CD4-positive, CD25-positive, alpha-beta regulatory T cell (primary cell): Measurements from ENCODE around the gene MIER2. TPM values are rescaled to one million over a fixed set of nuclear protein-coding genes. Genes with fewer than 3 reads are reported as not detected.
"Not testable (repeated sequence)": the region's sequence is repeated elsewhere in the genome, so short reads cannot be mapped to it uniquely, and the experiment has no call there.

Experiments
- ATAC-seq, 2 donors: fragments of 150-1000 bp; cut with Tn5 transposase; one replicate each; pipeline ENCODE4 v1.10.0; 2021; ENCODE audit warnings: low read depth in 2 of 2, moderate number of reproducible peaks in 2 of 2, moderate library complexity in 1 of 2
- DNase-seq, 3 donors: peaks; one replicate each; pipeline versions ENCODE4 v3.0.0 to v3.0.0-alpha.2; 2012 to 2022; ENCODE audit warnings: mixed read lengths in 1 of 3
- H3K27ac ChIP-seq: one replicate; pipeline ENCODE4 v1.7.0; 2013; ENCODE audit warnings: mild to moderate bottlenecking, low read length; ENCODE audit not compliant: insufficient read depth, poor library complexity, severe bottlenecking
- H3K27me3 ChIP-seq: one replicate; pipeline ENCODE4 v1.7.0; 2013; ENCODE audit warnings: low read length; ENCODE audit not compliant: control insufficient read depth, insufficient read depth
- H3K36me3 ChIP-seq: one replicate; pipeline ENCODE4 v1.7.0; 2013; ENCODE audit warnings: mild to moderate bottlenecking, low read length, moderate library complexity; ENCODE audit not compliant: control insufficient read depth, insufficient read depth
- H3K4me1 ChIP-seq: 2 replicates; pipeline ENCODE4 v1.7.0; 2013; ENCODE audit warnings: mild to moderate bottlenecking, low read length; ENCODE audit not compliant: insufficient read depth, control insufficient read depth, poor library complexity, severe bottlenecking
- H3K4me3 ChIP-seq: one replicate; pipeline ENCODE4 v1.7.0; 2013; ENCODE audit warnings: low read depth, mild to moderate bottlenecking, low read length, moderate library complexity
- H3K9me3 ChIP-seq, 2 experiments: 1 replicate in 1 of 2; 2 replicates in 1 of 2; pipeline ENCODE4 v1.7.0; 2013; ENCODE audit warnings: low read length in 2 of 2, mild to moderate bottlenecking in 1 of 2, moderate library complexity in 1 of 2; ENCODE audit not compliant: control insufficient read depth in 2 of 2
- H3K27ac Mint-ChIP-seq, 3 donors: one replicate each; pipeline ENCODE4 v1.8.0; 2020 to 2022; ENCODE audit warnings: mild to moderate bottlenecking in 3 of 3, mixed read lengths in 3 of 3, moderate library complexity in 2 of 3
- H3K27me3 Mint-ChIP-seq: one replicate; pipeline ENCODE4 v1.8.0; 2022; ENCODE audit warnings: mild to moderate bottlenecking, mixed read lengths
- H3K36me3 Mint-ChIP-seq: one replicate; pipeline ENCODE4 v1.8.0; 2020; ENCODE audit warnings: mixed read lengths
- H3K4me1 Mint-ChIP-seq, 4 donors: one replicate each; pipeline ENCODE4 v1.8.0; 2020 to 2022; ENCODE audit warnings: mixed read lengths in 4 of 4, mild to moderate bottlenecking in 1 of 4
- H3K4me3 Mint-ChIP-seq, 4 donors: one replicate each; pipeline ENCODE4 v1.8.0; 2020 to 2022; ENCODE audit warnings: mild to moderate bottlenecking in 4 of 4, mixed read lengths in 4 of 4, moderate library complexity in 3 of 4
- H3K9me3 Mint-ChIP-seq, 7 donors: one replicate each; pipeline ENCODE4 v1.8.0; 2020 to 2022; ENCODE audit warnings: mixed read lengths in 7 of 7, mild to moderate bottlenecking in 3 of 7, moderate library complexity in 2 of 7
- polyA plus RNA-seq, 4 donors: library from polyadenylated mRNA; unstranded; fragments of 300-500 nt; fragmentation: Illumina TruSeq; gene quantifications; one replicate each; pipeline ENCODE4 v1.2.3, GENCODE V29; 2021
- total RNA-seq: library from RNA; stranded (reverse); gene quantifications from one replicate; pipeline ENCODE4 v1.2.3, GENCODE V29; 2022

MIER2 gene, protein sequence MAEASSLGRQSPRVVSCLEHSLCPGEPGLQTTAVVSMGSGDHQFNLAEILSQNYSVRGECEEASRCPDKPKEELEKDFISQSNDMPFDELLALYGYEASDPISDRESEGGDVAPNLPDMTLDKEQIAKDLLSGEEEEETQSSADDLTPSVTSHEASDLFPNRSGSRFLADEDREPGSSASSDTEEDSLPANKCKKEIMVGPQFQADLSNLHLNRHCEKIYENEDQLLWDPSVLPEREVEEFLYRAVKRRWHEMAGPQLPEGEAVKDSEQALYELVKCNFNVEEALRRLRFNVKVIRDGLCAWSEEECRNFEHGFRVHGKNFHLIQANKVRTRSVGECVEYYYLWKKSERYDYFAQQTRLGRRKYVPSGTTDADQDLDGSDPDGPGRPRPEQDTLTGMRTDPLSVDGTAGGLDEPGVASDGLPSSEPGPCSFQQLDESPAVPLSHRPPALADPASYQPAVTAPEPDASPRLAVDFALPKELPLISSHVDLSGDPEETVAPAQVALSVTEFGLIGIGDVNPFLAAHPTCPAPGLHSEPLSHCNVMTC
- total RNA-seq (15.8 TPM), polyA plus RNA-seq (1 to 10 TPM; 2.0 to 4.3 (median 2.9) TPM)

DNA sequence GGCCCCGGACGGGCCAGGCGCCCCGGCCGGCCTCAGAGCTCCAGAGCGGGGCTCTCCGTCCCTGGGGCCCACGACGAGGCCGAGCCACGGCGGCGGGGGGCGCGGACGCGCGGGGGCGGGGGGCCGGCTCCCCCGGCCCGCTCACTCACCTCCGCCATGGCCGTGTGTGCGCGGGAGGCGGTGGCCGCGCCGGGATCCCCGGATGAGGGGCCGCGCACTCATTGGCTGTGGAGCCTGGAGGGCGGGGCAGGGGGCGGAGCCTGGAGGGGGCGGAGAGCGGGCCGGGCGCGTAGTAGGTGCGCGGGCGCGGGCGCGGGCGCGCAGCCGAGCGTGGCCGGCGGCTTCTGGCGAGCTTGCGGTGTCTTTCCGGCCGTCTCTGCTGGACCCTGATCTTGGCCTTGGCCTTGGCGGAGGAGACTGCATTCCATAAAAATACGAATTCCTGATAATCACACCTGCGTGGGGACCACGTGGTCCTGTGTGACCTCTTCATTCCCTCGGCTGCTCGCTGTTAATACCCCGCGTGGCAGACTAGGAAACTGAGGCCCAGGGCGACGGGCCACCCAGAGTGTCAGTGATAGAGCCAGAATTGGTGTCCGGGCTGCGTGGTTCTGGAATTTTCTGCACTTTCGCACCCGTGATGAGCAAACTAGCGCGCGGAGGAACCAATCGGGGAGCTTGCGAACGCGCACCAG lies at the start of gene MIER2:
TSS of gene MIER2 (minus strand) at position 172 of the 695 bp plus-strand sequence. CDS start at position 158, 14 bp downstream.
- ATAC-seq (peak; percentile 94 to 96), DNase-seq (peak; percentile 79 to 85 (median 81))
- H3K36me3 Mint-ChIP-seq, result peaks cover 9% of the 10 kb centered on the region
- H3K9me3 ChIP-seq, result no peaks in the 10 kb centered on the region
- H3K27ac ChIP-seq, result peak within 1 kb of the TSS; percentile 25
- H3K9me3 Mint-ChIP-seq, result no peaks in the 10 kb centered on the region
- H3K4me3 Mint-ChIP-seq, result peak within 1 kb of the TSS; percentile 88 to 96 (median 90)
- H3K27me3 Mint-ChIP-seq, result peaks cover 16% of the 10 kb centered on the region
- peak within 1 kb of the TSS; percentile 83 to 92 (median 85) for H3K27ac Mint-ChIP-seq
- no peaks in the 10 kb centered on the region for H3K36me3 ChIP-seq
- H3K4me1 Mint-ChIP-seq, result peaks cover 15 to 50% (median 31%) of the 10 kb centered on the region in 4 donors
- H3K4me1 ChIP-seq, result peaks cover 35% of the 10 kb centered on the region
- H3K27me3 ChIP-seq, result no peaks in the 10 kb centered on the region
- peak within 1 kb of the TSS; percentile 80 for H3K4me3 ChIP-seq

DNA sequence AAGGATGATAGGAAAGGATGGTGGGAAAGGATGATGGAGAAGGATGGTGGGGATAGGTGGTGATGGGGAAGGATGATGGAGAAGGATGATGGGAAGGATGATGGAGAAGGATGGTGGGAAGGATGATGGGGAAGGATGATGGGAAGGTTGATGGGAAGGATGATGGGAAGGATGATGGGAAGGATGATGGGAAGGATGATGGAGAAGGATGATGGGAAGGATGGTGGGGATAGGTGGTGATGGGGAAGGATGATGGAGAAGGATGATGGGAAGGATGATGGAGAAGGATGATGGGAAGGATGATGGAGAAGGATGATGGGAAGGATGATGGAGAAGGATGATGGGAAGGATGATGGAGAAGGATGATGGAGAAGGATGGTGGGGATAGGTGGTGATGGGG lies 49.0 kb upstream of the MIER2 start:
- H3K4me1 Mint-ChIP-seq, H3K27me3 ChIP-seq, H3K4me1 ChIP-seq, ATAC-seq, H3K27me3 Mint-ChIP-seq, H3K27ac ChIP-seq, H3K36me3 ChIP-seq, H3K4me3 Mint-ChIP-seq, H3K9me3 Mint-ChIP-seq, H3K9me3 ChIP-seq, H3K36me3 Mint-ChIP-seq, DNase-seq, H3K4me3 ChIP-seq: not testable (repeated sequence)
- peak overlapping the region in 1 of 3 donors; percentile 56 for H3K27ac Mint-ChIP-seq

DNA sequence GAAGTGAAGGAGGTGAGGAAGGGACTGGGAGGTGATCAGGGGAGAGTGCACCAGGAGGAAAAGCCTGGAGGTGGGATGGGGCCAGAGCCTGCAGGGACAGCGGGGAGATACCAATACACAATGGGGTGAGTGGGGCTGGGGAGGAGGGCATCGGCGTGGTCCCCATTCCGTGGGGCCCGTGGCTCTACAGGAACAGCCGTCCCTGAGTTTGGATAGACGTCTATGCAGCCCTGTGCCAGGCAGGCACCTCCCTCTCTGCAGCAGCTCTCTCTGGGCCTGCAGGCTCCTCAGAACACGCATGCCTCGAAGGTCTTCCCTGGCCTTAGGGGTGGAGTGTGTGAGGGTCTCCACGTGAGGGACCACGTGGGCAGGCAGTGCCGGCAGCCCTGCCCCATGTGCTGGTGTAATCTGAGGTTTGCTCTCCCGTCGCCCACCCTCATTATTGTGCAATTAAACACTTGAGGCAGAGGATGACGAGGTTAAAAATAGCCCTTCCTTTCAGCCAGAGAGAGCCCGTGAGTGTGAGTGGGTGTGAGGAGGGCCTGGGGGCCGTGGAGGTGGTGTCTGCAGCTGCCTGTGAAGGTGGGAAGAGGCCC lies 47.9 kb upstream of the MIER2 start:
- H3K4me1 Mint-ChIP-seq, result no peaks in the 10 kb centered on the region

DNA sequence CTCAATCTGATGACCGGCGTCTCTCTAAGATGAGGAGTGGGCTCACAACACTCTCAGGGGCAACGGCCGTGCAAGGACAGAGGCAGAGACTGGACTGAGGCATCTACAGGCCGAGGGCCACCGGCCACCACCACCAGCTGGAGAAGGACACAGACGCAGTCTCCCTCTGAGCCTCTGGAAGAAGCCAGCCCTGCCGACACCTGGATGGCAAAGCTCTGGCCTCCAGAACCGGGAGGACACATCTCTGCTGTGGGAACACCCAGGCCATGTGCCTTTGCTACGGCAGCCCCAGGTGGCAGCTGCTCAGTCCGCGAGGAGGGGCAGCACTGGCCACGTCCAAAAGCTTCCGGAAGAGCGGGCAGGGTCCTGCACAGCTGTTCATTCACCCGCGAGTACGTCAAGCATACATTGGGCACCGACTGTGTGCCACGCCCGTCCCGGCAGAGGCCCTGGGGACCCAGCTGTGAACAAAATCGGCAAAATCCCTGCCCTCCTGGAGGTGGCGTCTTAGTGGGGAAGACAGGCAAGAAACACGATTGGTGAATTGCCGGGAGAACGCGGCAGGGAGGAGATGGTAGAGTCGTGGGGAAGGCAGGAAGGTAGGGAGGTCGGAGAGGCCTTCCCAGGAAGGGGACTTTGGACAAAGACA lies 47.3 kb upstream of the MIER2 start:
- Mint-ChIP-seq H3K4me1 (no peaks in the 10 kb centered on the region), H3K9me3 (peaks cover 0 to 8% (median 3%) of the 10 kb centered on the region in 7 donors), H3K27me3 (peaks cover 8% of the 10 kb centered on the region), H3K4me3 (no peak overlapping the region), H3K36me3 (no peaks in the 10 kb centered on the region), H3K27ac (no peak overlapping the region)
- Histone ChIP-seq H3K9me3 (no peaks in the 10 kb centered on the region), H3K4me1 (no peaks in the 10 kb centered on the region), H3K36me3 (no peaks in the 10 kb centered on the region), H3K4me3 (no peak overlapping the region), H3K27me3 (no peaks in the 10 kb centered on the region), H3K27ac (no peak overlapping the region)
- no peak for ATAC-seq
- no peak for DNase-seq

More for the DNA sequence above, 47.9 kb upstream of the MIER2 start:
- DNase-seq, result no peak
- H3K4me1 ChIP-seq, result no peaks in the 10 kb centered on the region
- H3K27ac Mint-ChIP-seq, result peak overlapping the region in 1 of 3 donors; percentile 40
- H3K36me3 Mint-ChIP-seq, result no peaks in the 10 kb centered on the region
- no peak overlapping the region for H3K4me3 Mint-ChIP-seq
- H3K9me3 Mint-ChIP-seq, result peaks cover 0 to 8% (median 3%) of the 10 kb centered on the region in 7 donors
- H3K9me3 ChIP-seq, result no peaks in the 10 kb centered on the region
- peaks cover 6% of the 10 kb centered on the region for H3K27me3 Mint-ChIP-seq
- no peak overlapping the region for H3K4me3 ChIP-seq
- H3K36me3 ChIP-seq, result no peaks in the 10 kb centered on the region
- ATAC-seq, result no peak
- H3K27ac ChIP-seq, result no peak overlapping the region
- H3K27me3 ChIP-seq, result no peaks in the 10 kb centered on the region

DNA sequence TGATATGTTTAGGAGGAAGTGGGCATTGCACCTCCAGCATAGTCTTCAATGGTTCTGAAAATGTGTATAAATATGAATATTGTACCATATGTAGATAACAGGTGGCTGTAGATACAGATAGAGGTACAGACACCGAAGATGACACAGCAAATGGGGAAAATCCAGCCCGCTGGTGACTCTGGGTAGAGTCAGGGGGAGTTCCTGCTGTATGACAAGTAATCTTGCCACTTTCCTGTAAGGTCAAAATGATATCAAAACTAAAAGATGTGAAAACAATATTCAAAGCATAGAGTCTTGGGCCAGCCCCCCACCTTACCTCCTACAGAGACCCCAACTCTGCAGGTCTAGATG lies 46.6 kb upstream of the MIER2 start:
- no peak overlapping the region for H3K27ac ChIP-seq
- H3K27me3 ChIP-seq, result no peaks in the 10 kb centered on the region
- peaks cover 0 to 8% (median 2%) of the 10 kb centered on the region in 7 donors for H3K9me3 Mint-ChIP-seq
- no peaks in the 10 kb centered on the region for H3K36me3 ChIP-seq
- H3K27ac Mint-ChIP-seq, result peak overlapping the region in 1 of 3 donors; percentile 59
- peaks cover 11% of the 10 kb centered on the region for H3K27me3 Mint-ChIP-seq
- DNase-seq, result no peak
- H3K4me3 ChIP-seq, result no peak overlapping the region
- no peaks in the 10 kb centered on the region for H3K4me1 ChIP-seq
- H3K4me3 Mint-ChIP-seq, result no peak overlapping the region
- no peaks in the 10 kb centered on the region for H3K9me3 ChIP-seq
- H3K4me1 Mint-ChIP-seq, result no peaks in the 10 kb centered on the region
- H3K36me3 Mint-ChIP-seq, result no peaks in the 10 kb centered on the region
- no peak for ATAC-seq

DNA sequence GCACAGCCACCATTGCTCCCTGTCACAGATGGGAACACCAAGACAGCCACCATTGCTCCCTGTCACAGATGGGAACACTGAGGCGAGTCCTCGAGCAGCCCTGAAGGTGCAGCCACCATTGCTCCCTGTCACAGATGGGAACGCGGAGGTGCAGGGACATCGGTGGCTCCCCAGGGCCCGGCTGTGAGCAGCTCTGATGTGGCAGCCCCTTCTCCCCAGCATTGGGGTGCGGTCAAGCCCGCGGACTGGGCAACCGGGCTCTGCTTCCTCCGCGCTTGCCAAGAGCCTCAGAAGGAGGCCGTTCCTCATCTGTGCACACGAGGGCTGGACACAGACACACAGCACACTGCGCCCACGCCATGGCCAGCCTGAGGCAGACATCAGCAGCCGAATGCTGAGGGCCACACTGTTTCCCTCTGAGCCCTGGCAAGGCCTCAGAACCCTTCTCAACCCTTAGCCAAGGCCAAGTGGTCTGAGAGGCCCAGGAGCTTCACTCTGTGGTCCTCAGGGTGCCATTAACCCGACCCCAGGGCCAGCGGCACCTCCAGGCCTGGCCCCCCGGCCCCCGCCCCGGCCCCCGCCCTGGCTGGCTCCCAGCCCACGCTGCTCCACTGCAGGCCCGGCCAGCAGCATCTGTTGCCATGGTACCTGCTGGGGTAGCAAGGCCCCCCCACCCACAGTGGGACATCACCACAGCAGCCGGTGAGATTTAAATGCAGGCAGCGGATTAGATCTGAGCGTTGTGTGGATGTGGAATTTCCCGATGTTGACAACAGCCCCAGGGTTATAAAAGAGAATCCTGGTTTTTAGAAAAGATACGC lies 46.0 kb upstream of the MIER2 start:
- Histone ChIP-seq H3K27ac (no peak overlapping the region), H3K9me3 (no peaks in the 10 kb centered on the region), H3K4me3 (no peak overlapping the region), H3K4me1 (no peaks in the 10 kb centered on the region), H3K27me3 (no peaks in the 10 kb centered on the region), H3K36me3 (no peaks in the 10 kb centered on the region)
- no peak for ATAC-seq
- peaks cover 17% of the 10 kb centered on the region for H3K27me3 Mint-ChIP-seq
- no peak for DNase-seq
- H3K36me3 Mint-ChIP-seq, result no peaks in the 10 kb centered on the region
- no peak overlapping the region for H3K4me3 Mint-ChIP-seq
- H3K4me1 Mint-ChIP-seq, result no peaks in the 10 kb centered on the region
- H3K27ac Mint-ChIP-seq, result no peak overlapping the region
- peaks cover 0 to 6% (median 2%) of the 10 kb centered on the region in 7 donors for H3K9me3 Mint-ChIP-seq

DNA sequence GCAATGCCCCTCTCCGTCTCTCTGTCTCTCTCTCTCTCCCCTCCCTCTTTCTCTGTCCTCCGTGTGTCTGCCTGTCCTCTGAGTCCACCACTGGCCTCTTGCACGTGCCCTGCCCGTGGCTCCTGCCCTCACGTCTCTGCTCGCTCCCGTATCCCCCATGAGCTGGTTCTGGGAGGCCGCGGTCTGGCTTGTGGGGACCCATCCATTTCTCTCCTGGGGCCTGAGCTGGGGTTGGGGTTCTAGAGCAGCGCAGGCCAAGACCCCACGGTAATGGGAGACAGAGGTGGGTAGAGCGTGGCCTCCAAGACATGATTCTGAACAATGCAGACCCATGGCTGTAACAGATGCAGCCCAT lies 45.3 kb upstream of the MIER2 start:
- no peaks in the 10 kb centered on the region for H3K36me3 Mint-ChIP-seq
- no peak for ATAC-seq
- H3K4me1 Mint-ChIP-seq, result no peaks in the 10 kb centered on the region
- H3K27ac Mint-ChIP-seq, result no peak overlapping the region
- peaks cover 0 to 5% (median 0%) of the 10 kb centered on the region in 7 donors for H3K9me3 Mint-ChIP-seq
- no peak for DNase-seq
- no peaks in the 10 kb centered on the region for H3K27me3 ChIP-seq
- H3K4me1 ChIP-seq, result no peaks in the 10 kb centered on the region
- H3K9me3 ChIP-seq, result no peaks in the 10 kb centered on the region
- H3K36me3 ChIP-seq, result no peaks in the 10 kb centered on the region
- no peak overlapping the region for H3K4me3 ChIP-seq
- peaks cover 19% of the 10 kb centered on the region for H3K27me3 Mint-ChIP-seq
- no peak overlapping the region for H3K27ac ChIP-seq
- no peak overlapping the region for H3K4me3 Mint-ChIP-seq
